HG03196 (cell line): ENCODE results near the gene CDKAL1.
"Not testable (repeated sequence)": the region's sequence is repeated elsewhere in the genome, so short reads cannot be mapped to it uniquely, and the experiment has no call there.

Source experiments
- ATAC-seq: cut with Tn5 transposase; IDR thresholded peaks from one replicate; pipeline ENCODE4 v1.9.1; 2021; ENCODE audit not compliant: unreplicated experiment

CDKAL1 gene

GRCh38 chr6:20827798-20828197 lies 293.5 kb downstream of the CDKAL1 start:
- ATAC-seq: no peak

GRCh38 chr6:20830576-20830975 lies 296.3 kb downstream of the CDKAL1 start:
- no peak for ATAC-seq

DNA sequence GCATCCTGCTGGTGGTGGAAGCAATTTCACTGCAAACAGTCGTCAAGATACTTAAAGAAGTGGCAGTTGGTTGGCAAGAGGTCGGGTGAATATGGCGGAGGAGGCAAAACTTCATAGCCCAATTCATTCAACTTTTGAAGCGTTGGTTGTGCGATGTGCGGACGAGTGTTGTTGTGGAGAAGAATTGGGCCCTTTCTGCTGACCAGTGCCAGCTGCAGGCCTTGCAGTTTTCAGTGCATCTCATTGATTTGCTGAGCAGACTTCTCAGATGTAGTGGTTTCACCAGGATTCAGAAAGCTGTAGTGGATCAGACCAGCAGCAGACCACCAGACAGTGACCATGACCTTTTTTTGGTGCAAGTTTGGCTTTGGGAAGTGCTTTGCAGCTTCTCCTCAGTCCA lies 297.0 kb downstream of the CDKAL1 start:
- ATAC-seq: not testable (repeated sequence)

DNA sequence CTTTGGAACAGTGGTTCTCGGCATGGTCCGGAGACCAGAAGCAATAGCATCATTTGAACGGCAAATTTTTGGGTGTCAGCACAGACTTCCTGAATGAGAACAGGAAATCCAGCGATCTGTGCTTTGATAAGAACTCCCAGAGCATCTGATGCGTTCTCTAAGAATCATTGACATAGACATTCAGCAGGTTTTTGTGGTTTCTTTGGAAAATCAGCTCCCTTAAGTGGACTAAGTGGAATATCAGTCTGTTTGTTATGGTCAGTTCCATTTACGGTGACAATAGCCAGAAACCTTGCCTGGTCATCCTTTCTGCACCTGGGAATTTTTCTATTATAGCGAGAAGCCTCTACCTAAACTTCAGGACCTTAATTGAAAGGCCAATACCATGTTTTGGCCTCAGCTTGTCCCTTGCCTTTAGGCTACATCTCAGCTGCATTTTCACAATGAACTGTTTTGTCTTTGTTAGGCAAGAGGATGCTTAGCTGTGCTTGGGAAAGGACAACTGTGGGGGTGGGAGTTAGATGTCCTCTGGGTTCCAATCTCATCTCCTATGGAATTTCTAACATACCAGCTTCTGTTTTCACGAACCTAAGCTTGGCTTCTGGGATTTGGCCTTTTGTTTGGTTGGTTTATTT lies 299.7 kb downstream of the CDKAL1 start:
- ATAC-seq: no peak

- ATAC-seq: no peak
These were observed 301.2 kb downstream of the CDKAL1 start for GRCh38 chr6:20835315-20836010.

- ATAC-seq: peak; percentile 63
These were observed 302.9 kb downstream of the CDKAL1 start for GRCh38 chr6:20837189-20837588.

GRCh38 chr6:20838113-20838512 lies 303.9 kb downstream of the CDKAL1 start:
- no peak for ATAC-seq

- ATAC-seq: no peak
These were observed 305.4 kb downstream of the CDKAL1 start for GRCh38 chr6:20839630-20840029.

GRCh38 chr6:20840675-20841074 lies 306.4 kb downstream of the CDKAL1 start:
- ATAC-seq: no peak

GRCh38 chr6:20841806-20842205 lies 307.5 kb downstream of the CDKAL1 start:
- no peak for ATAC-seq

GRCh38 chr6:20845592-20845991 lies 311.3 kb downstream of the CDKAL1 start:
- ATAC-seq: no peak

- ATAC-seq: no peak
These were observed 312.4 kb downstream of the CDKAL1 start for GRCh38 chr6:20846602-20847028.

DNA sequence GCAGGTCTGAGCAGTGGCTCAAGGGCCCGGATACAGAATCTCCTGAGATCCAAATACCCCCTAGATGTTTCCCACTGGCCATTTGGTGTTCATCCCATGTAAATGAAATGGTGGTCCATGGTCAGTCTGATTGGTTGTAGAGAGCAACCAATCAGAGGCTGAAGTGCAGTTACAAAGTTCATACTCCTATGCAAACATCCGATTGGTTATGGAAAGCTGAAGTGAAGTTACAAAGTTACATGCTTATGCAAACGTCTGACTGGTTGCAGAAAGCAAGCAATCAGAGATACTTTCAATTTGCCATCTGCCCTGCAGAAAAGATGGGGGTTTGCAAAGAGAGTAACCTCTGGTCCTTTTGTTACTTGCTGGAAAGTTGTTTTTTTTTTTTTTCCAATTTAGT lies 313.6 kb downstream of the CDKAL1 start:
- no peak for ATAC-seq

DNA sequence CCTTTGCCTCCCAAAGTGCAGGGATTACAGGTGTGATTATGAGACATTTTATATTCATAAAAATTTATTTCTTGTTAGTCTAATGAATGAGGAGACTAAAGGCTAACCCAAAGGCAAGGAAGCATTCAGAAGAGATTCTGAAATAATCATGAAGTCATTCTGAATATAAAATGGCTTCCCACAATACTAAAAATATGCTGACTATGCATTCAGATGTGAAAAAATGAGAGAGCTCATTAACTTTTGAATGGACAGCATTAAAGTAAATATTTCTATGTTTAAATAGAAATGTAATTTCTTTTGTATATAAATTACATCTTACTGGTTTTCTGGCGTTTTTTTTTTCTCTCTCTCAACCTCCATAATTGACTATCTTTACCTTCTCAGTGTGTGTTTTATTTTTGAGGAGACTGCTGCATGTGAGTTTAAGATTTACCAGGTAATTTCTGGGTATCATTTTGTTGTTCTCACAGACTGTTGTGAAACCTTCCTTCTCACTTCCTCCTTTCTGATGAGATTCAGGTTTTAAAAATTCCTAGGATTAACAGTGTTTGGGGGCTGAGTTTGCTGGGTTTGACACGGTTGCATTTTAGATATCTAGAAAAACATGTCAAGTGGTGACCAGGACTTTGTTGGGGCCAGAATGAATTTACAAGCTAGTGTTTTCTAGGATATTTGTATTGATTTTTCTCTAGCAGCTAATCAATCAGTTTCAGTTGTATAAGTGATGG lies 316.6 kb downstream of the CDKAL1 start:
- no peak for ATAC-seq

- ATAC-seq: no peak
These were observed 317.5 kb downstream of the CDKAL1 start for GRCh38 chr6:20851795-20852194.

DNA sequence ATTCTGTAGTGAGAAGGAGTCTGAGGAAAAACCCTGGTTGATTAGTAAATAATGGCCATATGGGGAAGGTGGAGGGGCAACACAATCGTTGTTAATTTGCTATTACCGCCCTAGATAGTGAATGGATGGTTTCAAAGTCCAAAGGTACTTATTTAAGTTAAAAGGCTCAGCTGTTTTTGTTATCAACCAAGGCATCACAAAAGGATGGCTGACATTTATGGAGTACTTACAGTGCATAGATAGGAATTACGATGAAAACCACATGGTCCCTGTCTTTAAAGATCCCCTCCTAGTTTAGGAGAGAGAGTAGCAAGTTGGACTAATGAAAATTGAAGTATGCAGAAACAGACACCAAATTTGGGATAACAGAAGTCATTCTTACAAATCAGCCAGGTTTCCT lies 319.6 kb downstream of the CDKAL1 start:
- ATAC-seq: no peak

DNA sequence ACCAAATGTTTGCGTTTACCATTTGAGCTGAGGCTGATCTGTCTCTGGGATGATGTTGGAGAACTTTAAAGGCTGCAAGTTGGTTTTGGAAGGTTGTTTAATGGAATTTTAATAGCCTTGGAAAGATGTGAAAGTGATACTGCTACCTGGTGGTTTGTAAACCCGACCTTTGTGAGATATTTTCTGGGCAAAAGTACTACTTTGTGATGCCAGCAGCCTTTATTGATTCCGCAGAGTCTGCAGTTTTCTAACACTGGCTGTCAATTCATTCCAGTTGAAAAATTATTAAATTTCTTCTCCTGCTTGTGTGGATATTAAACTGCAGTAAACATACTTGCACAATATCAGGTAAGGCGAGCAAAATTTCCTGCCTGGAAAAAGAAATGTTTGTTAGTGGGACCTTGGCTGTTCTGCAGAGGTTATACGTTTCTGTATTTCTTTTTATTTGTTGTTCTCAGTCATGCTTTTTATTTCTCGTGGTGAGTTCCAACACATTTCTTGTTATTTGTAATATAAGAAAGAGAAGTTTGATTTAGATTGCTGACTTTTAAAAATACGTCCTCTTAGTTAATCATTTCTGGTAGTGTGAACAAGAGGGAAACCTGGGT lies 322.5 kb downstream of the CDKAL1 start:
- no peak for ATAC-seq

DNA sequence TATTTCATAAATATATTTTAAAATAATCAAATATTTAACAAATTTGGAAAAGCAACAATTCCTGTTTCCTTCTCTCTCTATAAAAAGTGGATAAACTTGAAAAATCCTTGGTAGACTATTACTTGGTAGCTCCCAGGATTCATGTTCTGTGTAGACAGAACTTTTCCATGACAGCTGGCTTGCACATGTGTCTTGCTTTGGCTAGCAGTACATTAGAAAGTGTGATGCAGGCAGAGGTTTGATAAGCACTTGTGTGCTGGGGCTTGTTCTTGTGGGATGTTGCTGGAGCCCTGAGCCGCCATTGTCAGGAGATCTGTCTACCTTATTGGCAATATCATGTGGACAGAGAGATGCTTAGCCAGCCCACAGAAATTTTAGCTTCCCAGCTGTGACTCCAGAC lies 327.2 kb downstream of the CDKAL1 start:
- no peak for ATAC-seq

- no peak for ATAC-seq
These were observed 331.8 kb downstream of the CDKAL1 start for GRCh38 chr6:20866036-20866435.

DNA sequence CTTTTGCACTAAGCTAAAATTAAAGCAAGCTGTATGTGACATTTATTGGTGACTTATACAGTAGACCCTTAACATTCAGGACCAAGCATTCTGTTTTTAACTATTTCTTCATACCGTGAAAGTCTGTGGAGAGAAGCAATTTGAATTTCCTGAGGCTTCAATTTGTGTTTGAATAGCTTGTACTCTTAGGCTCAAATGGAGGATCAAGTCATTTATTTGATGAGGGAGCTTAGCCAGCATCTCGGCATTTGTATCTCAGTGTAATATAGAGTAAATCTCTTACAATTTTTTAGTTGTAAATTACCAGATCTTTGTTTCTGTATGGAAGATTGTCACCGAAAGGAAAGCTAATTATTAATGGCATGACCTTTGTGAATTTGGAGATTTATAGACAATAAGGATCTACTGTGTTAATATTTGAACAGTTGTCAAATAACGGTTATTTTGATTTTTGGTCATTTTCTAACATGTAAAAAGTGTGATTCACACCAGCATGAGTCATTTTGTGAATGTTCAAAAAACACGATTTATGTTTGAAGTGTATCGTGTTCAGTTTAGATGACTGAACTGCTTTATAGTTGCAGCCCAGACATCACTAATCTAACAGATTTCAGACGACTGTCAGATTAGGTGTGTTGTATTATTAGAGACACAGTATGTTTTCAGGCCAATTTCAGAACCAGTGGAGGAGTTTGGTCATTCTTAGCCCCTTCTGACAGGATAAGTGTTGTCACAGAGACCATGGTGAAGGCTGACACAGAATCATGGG lies 332.9 kb downstream of the CDKAL1 start:
- no peak for ATAC-seq
